AG04449 (cell line): ENCODE data around the gene CAPN10.

Experiments
- CTCF ChIA-PET: fragments of 350-600 bp; formaldehyde crosslinking; extraction: SDS; loops from one replicate; lab custom pipeline; 2021; ENCODE audit warnings: antibody characterized with exemption; lab: Yijun Ruan, JAX
- POLR2A ChIA-PET: fragments of 400-600, 350-600 bp; formaldehyde crosslinking; extraction: SDS; loops from one replicate; lab custom pipeline; 2020; ENCODE audit warnings: antibody characterized with exemption, inconsistent platforms; lab: Yijun Ruan, JAX
- DNase-seq: peaks from one replicate; pipeline ENCODE4 v3.0.0-alpha.2; 2010; ENCODE audit warnings: low read depth, low spot score
- H3K4me3 ChIP-seq: 2 replicates; pipeline ENCODE4 v1.5.1; 2011; ENCODE audit warnings: low read depth, mild to moderate bottlenecking, control low read depth, low read length
- TF ChIP-seq, protein P1 (sequence below): IDR thresholded peaks from one replicate; pipeline ENCODE4 v1.5.1; 2011; ENCODE audit warnings: mild to moderate bottlenecking, moderate library complexity, low read length, control low read depth, inconsistent platforms; ENCODE audit not compliant: insufficient read depth; ENCODE audit errors: missing control alignments

Gene CAPN10

DNA sequence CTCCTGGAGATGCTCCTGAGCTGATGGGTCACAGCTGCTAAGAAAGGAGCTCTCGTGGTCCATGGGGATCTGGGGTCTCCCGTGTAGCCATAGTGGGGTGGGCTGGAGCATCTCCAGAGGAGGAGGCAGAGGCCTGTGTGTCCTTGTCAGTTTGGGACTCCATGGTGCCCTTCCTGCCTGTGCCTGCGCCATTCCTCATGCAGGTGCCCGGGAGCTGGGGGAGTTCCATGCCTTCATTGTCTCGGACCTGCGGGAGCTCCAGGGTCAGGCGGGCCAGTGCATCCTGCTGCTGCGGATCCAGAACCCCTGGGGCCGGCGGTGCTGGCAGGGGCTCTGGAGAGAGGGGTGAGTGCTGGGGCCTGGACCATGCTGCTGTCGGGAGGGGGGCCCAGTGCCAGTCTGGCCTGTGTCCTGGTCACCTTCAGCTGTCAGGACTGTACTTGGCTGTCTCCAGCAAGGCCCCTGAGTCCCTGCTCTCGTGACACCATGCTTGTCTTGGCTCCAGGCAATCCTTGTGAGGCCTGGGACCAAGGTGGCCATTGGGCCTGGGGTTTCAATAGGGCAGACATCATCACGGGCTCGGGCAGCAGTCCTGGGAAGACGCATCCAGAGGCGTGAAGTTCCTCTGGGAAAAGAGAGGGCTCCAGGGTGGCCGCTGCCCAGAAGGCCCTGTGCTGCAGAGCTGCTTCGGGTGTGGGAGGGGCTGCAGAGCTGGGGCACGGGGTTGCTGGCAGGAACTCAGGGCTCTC lies 7.3 kb downstream of the CAPN10 start:
- POLR2A ChIA-PET, result interaction anchor here (0.6 kb wide), 1 partner anchor 21 kb away, joined by 3 read pairs; no protein-coding TSS in a partner anchor
- H3K4me3 ChIP-seq, result no peak overlapping the region
- TF ChIP-seq, protein P1, sequence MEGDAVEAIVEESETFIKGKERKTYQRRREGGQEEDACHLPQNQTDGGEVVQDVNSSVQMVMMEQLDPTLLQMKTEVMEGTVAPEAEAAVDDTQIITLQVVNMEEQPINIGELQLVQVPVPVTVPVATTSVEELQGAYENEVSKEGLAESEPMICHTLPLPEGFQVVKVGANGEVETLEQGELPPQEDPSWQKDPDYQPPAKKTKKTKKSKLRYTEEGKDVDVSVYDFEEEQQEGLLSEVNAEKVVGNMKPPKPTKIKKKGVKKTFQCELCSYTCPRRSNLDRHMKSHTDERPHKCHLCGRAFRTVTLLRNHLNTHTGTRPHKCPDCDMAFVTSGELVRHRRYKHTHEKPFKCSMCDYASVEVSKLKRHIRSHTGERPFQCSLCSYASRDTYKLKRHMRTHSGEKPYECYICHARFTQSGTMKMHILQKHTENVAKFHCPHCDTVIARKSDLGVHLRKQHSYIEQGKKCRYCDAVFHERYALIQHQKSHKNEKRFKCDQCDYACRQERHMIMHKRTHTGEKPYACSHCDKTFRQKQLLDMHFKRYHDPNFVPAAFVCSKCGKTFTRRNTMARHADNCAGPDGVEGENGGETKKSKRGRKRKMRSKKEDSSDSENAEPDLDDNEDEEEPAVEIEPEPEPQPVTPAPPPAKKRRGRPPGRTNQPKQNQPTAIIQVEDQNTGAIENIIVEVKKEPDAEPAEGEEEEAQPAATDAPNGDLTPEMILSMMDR, result no peak
- no peak for DNase-seq
- CTCF ChIA-PET, result interaction anchor here (1.1 to 1.2 kb wide), 2 partner anchors 27 to 80 kb away, joined by 3 to 7 read pairs; no protein-coding TSS in a partner anchor

DNA sequence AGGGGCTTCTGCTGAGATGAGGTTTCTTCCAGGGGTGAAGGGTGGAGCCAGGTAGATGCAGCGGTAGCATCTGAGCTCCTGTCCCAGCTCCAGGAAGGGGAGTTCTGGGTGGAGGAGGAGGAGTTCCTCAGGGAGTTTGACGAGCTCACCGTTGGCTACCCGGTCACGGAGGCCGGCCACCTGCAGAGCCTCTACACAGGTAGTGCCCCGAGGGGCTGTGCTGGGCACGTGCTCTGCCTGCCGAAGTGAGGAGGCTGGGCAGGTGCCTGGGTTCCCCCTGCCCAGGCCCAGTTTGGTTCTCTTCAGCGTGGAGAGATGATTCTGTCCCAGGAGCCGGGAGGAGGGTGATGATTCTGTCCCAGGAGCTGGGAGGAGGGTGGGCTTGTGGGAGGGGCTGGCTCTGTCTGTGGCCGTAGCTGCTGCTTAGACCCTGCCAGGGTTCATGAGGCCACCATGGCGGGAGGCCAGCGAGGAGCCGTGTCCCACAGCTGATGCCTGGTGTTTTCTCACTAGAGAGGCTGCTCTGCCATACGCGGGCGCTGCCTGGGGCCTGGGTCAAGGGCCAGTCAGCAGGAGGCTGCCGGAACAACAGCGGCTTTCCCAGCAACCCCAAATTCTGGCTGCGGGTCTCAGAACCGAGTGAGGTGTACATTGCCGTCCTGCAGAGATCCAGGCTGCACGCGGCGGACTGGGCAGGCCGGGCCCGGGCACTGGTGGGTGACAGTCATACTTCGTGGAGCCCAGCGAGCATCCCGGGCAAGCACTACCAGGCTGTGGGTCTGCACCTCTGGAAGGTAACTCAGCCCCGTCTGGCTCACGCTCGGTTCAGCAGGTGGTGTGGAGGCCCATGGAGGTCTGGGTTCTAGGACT lies 8.2 kb downstream of the CAPN10 start:
- ChIA-PET POLR2A (interaction anchor here (0.6 kb wide), 1 partner anchor 22 kb away, joined by 3 read pairs; no protein-coding TSS in a partner anchor), CTCF (interaction anchor here (1.1 to 1.2 kb wide), 2 partner anchors 28 to 81 kb away, joined by 3 to 7 read pairs; no protein-coding TSS in a partner anchor)
- TF ChIP-seq, protein P1, result no peak
- DNase-seq, result no peak
- H3K4me3 ChIP-seq, result no peak overlapping the region

DNA sequence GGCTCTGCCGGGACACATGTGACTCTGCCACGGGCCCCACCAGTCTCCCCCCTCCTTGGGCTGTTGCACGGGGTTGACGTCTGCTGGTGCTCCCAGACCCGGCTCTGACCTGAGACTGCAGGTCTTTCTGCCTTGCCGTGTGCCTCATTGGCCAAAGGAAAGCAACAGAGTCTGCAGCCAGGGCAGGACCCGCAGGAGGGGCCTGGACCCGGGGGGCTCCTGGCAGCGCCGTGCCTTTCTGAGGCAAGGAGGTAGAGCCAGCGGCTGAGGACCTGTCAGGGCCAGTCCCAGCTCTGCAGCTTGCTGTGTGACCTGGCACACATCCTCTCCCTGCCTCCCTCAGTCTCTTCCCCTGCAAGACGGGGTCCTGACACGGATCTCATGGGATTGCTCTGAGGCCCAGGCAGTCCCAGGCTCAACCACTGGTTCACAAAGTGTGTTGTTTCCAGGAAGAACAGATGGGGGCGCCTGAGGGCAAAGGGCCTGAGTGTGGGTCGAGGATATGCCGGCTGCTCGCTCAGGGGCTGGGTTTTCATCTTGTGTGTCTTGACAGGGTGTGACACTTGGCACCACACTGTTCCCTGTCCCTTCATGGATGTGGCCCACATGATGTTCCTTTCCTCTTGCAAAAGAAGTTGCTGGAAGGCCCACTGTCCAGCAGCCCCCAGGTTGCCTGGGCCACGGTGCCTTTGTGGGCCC lies 9.0 kb downstream of the CAPN10 start:
- no peak for DNase-seq
- TF ChIP-seq, protein P1, result peak; percentile 23
- CTCF ChIA-PET, result interaction anchor here (1.3 kb wide), 1 partner anchor 9 kb away, joined by 4 read pairs; the partner anchor contains the start of gene CAPN10
- POLR2A ChIA-PET, result no interaction called here
- H3K4me3 ChIP-seq, result no peak overlapping the region

DNA sequence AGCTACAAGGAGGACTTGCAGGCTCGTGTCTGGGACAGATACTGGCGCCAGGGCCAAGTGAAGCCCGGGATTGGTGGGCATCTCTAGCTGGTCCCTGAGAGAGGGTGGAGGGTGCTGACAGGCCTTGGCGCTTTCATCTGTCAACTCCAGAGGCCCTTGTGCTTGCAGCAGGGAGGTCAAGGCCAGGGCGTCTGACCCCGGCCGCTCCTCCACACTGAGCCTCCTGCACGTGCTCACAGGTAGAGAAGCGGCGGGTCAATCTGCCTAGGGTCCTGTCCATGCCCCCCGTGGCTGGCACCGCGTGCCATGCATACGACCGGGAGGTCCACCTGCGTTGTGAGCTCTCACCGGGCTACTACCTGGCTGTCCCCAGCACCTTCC lies 9.5 kb downstream of the CAPN10 start:
- TF ChIP-seq, protein P1, result no peak
- CTCF ChIA-PET, result interaction anchor here (1.3 kb wide), 1 partner anchor 9 kb away, joined by 4 read pairs; the partner anchor contains the start of gene CAPN10
- POLR2A ChIA-PET, result no interaction called here

DNA sequence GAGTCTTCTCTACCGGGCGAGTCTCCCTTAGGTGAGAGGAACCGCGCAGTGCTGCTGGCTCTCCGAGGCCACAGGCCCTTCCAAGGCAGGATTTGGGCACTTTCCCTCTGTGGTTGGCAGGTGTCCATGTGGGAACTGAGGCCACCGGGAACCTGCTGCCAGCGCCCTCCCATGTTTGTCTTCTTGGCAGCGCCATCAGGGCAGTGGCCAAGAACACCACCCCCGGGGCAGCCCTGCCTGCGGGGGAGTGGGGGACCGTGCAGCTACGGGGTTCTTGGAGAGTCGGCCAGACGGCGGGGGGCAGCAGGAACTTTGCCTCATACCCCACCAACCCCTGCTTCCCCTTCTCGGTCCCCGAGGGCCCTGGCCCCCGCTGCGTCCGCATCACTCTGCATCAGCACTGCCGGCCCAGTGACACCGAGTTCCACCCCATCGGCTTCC lies 10.0 kb downstream of the CAPN10 start:
- ChIA-PET CTCF (interaction anchor here (1.3 kb wide), 2 partner anchors 10 to 83 kb away, joined by 4 read pairs; partner anchors contain the start of gene CAPN10), POLR2A (no interaction called here)
- TF ChIP-seq, protein P1, result no peak

More for the DNA sequence above, 9.5 kb downstream of the CAPN10 start:
- no peak for DNase-seq
- H3K4me3 ChIP-seq, result no peak overlapping the region

More for the DNA sequence above, 10.0 kb downstream of the CAPN10 start:
- H3K4me3 ChIP-seq, result no peak overlapping the region
- DNase-seq, result no peak
